HG02973 (cell line): ENCODE results near the gene LHFPL2.
A peak's percentile ranks its signal among the peaks of the same experiment; 100 is the strongest.

Experiments
- ATAC-seq: cut with Tn5 transposase; IDR thresholded peaks from one replicate; pipeline ENCODE4 v1.9.1; 2021; ENCODE audit warnings: moderate library complexity; ENCODE audit not compliant: unreplicated experiment

LHFPL2 gene

DNA sequence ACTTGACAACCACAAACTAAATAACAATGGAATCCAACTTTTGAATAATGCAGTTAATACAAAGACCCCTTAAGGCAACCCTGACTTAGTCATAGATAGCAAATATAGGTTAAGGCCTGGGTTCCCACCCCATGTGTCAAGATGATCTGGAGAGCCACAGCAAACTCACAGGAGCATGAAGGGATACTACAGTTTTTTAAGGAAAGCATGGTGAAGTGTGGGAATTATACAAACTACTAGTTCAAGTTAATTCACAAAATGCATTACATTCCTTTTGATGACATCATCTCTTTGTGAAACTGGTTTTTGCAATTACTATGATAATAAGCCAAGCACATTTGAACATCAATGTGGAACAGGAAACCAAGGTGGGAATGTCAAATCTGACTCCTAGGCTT lies 50.6 kb downstream of the LHFPL2 start:
- ATAC-seq: no peak

DNA sequence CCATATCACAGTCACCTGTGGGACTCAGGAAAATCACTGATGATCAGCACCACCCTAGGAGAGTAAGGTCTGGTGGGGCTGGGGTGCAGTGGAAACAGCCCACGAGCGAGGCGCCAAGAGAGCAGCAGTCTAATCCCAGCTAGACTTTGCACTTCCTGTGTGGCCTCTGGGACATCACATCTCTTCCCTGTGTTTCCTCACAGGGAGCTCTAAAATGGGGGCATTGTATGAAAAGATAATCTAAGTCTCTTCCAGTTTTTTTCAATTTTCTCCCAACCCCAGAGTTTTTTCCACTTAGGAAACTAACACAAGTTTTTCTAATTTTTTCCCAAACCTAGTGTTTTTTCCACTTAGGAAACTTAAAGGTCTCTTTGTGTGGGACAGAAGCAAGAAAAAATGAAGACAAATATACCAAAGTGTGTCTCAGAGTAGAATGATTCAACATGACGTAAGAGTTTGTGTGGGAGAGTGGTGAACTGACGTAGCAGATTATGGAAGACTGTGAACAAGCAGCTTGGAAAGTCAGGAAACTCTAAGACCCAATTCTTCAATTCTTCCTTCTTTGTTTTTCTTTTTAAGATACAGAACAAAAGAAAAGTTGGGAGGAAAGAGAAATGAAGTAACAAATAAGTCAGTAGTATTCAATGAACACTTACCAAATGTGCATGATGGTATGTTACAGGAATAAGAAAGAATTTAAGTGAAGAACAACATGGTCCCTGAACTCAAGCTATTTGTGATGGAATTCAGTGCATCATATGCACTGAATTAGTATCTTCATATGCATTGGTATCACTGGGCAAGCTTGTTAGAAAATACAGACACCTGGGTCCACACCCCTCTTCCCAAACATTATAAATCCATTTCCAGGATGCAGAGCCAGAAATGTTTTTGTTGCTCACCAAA lies 51.3 kb downstream of the LHFPL2 start:
- no peak for ATAC-seq

GRCh38 chr5:78595458-78595921 lies 53.1 kb downstream of the LHFPL2 start:
- ATAC-seq: no peak

DNA sequence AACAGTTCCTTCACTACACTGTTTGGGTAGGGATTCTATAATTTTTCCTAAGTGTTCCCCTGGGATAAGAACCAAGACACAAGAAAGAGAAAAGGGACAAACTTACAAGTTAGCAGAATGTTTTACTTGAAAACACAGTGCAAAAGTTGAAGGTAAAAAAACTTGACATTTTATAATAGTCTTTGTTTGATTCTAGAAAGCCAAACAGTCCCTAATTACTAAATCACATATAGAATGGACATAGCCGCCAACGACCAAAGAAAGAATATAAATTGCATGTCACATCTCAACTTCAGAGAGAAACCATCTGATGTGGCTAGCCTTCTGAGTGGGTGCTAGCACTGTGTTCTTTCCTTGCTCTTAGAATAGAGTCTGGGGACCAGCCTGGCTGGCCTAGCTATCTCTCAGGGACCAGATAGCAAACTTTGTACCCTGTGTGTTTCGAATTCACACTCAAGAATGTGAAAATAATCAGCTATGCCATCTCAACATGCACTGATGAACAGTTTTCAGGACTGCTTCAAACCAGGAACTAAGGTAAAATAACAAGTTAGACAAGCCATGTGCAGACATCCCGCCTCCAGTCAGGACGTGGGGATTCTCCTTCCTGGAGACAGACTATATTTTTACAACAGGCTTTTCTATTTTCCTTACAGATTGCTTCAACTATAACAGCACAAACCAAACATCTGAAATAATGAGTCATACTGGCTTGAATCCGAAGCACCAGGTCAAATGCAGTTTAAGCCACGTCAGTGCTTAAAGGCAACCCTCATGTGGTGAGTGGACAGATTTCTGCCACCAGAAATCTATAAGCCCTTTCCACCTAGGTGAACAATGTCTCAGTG lies 53.7 kb downstream of the LHFPL2 start:
- no peak for ATAC-seq

GRCh38 chr5:78594021-78594420 lies 54.6 kb downstream of the LHFPL2 start:
- ATAC-seq: no peak

GRCh38 chr5:78593465-78593864 lies 55.1 kb downstream of the LHFPL2 start:
- no peak for ATAC-seq

DNA sequence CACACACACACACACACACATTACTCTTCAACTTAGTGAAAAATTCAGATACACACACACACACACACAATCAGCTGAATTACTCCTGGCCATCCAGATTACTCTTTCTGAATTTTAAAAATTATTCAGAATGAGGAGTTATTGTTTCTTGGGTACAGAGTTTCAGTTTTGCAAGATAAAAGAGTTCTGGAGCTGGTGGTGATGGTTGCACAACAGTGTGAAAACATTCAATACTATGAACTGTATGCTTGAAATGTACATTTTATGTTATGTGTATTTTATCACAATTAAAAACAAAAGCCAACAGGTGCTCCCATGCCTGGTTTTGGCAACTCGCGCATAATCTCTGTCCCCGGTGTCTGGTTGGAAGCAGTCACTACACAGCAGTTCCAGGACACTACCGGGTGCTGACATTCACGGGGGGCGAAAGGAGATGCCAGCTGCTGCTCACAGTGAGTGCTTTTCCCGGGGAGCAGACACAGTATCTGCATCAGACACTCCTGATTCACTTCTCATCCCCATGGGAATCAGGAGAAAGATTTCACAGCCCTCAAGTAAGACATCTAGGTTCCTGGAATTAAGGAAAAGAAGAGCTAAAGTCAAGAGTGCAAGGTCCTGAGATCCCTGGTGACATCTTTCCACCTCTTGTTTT lies 55.7 kb downstream of the LHFPL2 start:
- no peak for ATAC-seq

DNA sequence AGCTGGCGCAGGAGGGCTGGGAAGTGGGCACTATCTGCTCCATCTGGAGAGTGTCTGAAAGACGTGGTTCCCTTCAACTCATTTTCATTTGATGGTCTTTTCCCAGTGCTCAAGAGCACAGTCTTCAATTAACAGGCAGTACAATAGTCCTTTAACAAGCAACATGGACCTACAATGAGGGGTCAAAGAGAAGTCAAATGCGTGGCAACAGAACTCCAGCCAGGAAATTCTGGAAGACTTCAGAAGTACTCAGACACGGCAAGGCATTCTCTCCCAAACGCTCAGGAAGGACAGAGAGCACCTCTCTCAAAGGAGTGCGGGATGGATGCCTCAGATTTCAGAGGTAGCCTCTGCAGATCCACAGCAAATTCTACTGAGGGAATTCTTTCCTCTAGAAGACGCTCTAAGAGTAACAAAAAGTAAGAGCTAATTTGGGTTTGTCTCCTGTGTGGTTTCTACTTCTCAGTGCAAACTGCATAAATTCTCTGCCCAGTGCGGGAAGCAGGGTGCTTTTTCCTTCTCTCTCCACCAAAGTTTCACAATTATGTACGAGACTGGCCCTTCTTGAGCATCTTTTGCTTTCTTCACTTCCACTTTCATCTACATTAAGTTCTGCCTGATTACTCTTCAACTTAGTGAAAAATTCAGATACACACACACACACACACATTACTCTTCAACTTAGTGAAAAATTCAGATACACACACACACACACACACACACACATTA lies 56.4 kb downstream of the LHFPL2 start:
- ATAC-seq: peak; percentile 78

- no peak for ATAC-seq
Measured at GRCh38 chr5:78591138-78591612, 57.4 kb downstream of the LHFPL2 start.

GRCh38 chr5:78589923-78590322 lies 58.6 kb downstream of the LHFPL2 start:
- ATAC-seq: no peak

DNA sequence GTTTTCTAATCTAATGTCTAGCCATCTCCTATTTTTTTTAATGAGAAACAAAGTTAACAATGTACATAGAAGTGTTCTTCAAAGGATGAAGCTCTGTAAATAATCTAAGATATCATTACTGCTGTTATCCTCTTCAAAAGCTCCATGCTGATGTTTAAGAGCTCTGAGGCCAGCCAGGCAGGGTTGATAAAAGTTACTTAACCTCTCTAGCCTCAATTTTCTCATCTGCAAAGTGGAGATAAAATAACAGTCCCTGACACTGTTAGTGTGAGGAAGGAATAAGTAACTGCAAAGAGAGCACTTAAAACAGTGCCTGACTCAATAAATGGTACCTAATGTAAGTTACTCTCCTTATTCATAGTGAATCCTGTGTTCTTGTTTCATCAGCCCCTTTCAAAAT lies 60.1 kb downstream of the LHFPL2 start:
- ATAC-seq: no peak

GRCh38 chr5:78587775-78588291 lies 60.7 kb downstream of the LHFPL2 start:
- ATAC-seq: no peak

GRCh38 chr5:78587081-78587774 lies 61.3 kb downstream of the LHFPL2 start:
- no peak for ATAC-seq

DNA sequence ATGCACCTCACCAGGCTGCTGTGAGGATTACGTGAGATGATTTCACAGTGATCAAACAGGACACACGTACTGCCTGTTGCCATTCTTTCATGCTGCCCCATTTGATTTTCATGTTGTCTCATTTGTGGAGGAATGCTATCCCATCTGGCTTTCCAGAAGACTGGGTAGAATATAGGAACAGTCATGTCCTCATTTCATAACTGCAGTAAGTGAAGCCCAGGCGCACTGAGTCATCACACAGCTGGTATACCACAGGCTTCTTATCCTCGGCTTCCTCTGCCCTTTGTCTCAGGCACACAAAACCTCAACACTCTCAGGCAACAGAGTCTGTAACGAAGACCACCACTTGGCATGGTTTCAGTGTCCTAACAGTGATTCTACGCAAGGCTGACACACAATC lies 62.3 kb downstream of the LHFPL2 start:
- ATAC-seq: no peak

- ATAC-seq: no peak
Measured at GRCh38 chr5:78578015-78578414, 70.6 kb downstream of the LHFPL2 start.

DNA sequence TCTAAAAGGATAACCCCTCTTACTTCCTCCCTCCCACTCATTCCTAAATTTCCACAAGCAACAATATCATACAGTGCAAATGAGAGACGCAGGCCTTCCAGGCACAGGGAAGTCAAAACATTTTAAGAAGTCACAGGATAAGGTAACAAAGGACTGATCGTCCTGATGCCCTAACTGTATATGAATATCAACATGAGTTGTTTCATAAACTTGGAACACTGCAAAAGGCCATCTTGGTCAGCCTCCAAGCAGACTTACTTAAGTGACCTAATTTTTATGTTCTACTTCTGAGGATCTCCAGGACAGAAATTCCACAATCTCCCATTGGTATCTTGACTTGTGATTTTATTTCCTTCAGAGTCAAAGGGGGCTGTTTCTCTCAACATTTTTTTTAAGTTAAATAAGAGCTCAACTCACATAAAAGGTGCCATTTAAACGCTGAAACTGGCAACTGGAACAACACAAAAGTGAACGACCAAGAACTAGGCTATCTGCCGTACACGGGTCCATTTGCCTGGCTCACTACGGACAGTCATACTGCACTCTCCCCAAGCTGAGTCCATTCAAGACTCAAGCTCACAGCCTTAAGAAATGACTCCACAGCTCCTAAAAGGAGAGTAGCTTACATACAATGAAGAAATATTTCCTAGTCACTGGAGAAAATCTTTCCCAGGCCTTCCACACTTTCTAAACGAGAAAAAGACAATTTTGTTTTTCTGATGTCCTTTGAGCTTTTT lies 71.3 kb downstream of the LHFPL2 start:
- ATAC-seq: no peak

GRCh38 chr5:78576376-78576775 lies 72.2 kb downstream of the LHFPL2 start:
- no peak for ATAC-seq

GRCh38 chr5:78574731-78575161 lies 73.8 kb downstream of the LHFPL2 start:
- no peak for ATAC-seq

DNA sequence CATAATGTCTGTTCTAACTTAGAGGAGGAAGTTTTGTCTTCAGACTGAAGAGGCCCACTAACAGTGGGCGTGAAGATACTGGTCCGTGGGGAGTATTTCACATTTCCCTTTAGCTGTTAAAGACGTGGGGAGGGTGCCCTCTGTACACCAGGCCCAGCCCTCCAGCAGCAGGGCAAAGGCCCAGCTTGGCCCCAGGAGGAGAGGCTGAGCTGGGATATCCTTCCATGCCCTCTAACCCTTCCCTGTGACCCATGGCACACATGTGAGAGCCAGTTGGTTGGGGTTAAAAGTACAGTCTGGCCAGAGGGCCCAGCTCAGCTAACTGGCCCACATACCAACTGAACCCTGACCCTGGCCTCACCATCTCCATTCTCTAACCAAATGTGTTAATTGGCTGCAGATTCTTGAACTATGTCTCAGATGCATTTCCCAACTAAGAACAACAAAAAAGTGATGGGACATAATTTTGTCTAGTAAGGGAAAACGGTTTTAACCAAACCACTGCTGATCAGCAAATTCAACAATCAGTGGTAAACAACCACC lies 74.4 kb downstream of the LHFPL2 start:
- ATAC-seq: no peak
